Measurements from ENCODE around the gene HSBP1. TPM values are rescaled to one million over a fixed set of nuclear protein-coding genes. Genes with fewer than 3 reads are reported as not detected.

The HSBP1 gene
- 109 and 117 TPM in 2 replicates for total RNA-seq

DNA sequence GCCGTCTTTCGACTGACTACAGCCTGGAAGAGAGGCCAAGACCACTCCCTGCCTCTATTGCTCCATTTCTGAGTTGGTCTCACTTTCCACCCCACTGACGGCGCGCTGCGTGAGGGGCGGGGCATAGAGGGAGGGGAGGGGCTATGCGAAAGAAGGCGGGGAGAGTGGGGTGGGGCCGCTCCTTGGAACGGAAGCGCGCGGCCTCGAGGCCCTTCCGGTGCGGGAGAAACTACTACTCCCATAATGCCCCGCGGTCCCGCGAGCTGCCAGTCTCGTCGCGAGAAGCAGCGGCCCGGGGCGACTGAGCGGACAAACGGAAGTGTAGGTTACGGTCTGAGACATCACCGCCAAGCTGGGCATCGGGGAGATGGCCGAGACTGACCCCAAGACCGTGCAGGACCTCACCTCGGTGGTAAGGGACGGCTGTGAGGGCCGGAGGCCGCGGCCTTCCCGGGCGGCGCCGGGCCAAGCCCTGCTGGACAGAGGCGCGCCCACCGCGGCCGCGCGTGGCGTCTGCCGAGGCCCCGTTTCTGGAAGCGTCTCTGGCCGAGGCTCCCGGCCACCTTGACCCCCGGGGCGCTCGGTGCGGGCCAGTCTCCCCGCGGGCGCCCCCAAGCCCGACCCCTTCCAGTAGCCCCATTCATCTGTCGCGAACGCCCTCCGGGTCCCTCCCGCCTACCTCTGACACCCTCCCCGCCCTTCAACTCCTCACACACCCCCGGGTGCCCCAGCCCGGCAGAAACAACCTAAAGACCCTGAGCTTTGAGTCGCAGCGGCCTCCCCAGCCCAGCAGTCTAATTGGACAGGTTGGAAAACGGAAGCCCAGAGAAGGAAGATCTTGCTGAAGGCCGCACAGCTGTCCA lies at the start of gene HSBP1:
Gene HSBP1 (plus strand): TSS at position 269 of the 863 bp plus-strand sequence. CDS start 99 bp downstream, at position 368.
- intact Hi-C loops (cut with micrococcal nuclease), result loop anchor here (1.0 to 5.0 kb wide), 2 partner anchors 91 to 794 kb away; partner anchors contain the start of gene MLYCD
- peak within 1 kb of the TSS; percentile 99 for H3K4me3 Mint-ChIP-seq (ENCODE audit: low read depth)

DNA sequence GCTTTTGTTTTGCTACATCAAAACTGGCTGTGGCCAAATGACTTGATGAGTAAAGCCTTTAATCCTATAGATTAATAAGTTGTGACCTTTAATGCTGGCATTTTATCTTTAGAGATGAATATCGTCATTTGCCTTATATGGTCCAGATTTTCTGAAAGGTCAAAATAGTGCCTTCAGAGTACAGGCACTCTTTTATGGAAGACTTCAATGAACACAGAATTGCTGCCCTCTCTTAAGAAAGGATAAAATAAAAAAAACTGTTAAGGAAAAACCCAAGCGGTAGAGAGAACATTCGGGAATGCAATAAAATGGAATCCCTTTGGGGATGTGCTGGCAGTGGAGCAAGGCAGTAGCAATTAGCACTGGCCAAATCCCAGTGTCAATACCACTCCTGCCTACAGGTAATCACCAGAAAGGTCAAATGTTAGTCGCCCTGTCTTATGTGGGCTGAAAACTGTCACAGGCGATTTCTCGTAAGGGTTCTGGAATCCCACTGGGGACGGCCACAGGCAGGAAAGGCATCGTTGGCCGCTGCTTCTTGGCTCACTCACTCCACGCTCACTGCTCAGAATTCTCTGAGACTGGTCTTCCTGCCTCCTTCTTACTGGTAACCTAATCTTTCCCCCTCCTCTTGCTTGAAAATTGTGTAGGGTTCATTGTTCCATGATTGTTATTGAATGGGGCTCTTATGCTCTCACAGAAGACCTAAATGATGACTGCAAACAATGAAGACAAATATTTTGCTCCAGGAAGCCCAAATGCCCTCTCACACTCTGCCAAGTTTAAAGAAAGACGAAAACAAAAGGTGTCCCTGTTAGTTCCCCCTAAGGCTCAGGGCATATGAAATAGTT lies 45.4 kb upstream of the HSBP1 start:
- Mint-ChIP-seq H3K4me1 (ENCODE audit: low read depth) (no peaks in the 10 kb centered on the region), H3K27me3 (ENCODE audit: low read depth) (no peaks in the 10 kb centered on the region), H3K4me3 (ENCODE audit: low read depth) (no peak overlapping the region), H3K36me3 (ENCODE audit: low read depth) (no peaks in the 10 kb centered on the region), H3K27ac (no peak overlapping the region), H3K9me3 (peaks cover 6% of the 10 kb centered on the region)
- no peak for DNase-seq (ENCODE audit: low spot score)
- intact Hi-C loops (cut with micrococcal nuclease), result no loop called here

More for the DNA sequence above, at the start of gene HSBP1:
- peaks cover 36% of the 10 kb centered on the region for H3K36me3 Mint-ChIP-seq (ENCODE audit: low read depth)
- peaks cover 26% of the 10 kb centered on the region for H3K4me1 Mint-ChIP-seq (ENCODE audit: low read depth)
- H3K27ac Mint-ChIP-seq, result peak within 1 kb of the TSS; percentile 94
- H3K9me3 Mint-ChIP-seq, result no peaks in the 10 kb centered on the region
- H3K27me3 Mint-ChIP-seq (ENCODE audit: low read depth), result peaks cover 6% of the 10 kb centered on the region
- peak; percentile 91 for DNase-seq (ENCODE audit: low spot score)

DNA sequence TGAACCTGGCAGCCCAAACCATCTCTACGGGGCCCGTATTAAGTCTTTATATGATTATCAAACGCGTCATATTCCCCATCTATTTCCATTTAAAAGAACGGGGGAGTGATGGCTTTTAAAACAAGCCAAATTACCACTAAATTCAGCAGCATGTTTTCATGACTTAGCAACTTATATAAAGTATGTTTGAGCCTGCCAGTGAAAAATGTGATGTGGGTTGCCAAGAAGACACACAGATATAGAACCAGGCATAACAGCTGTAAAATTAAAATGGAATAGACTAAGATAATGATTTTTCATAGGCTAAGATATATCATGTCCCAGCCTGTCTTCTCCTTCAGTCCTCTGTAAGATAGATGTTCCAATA lies 44.8 kb upstream of the HSBP1 start:
- no peak overlapping the region for H3K4me3 Mint-ChIP-seq (ENCODE audit: low read depth)
- no peak overlapping the region for H3K27ac Mint-ChIP-seq

DNA sequence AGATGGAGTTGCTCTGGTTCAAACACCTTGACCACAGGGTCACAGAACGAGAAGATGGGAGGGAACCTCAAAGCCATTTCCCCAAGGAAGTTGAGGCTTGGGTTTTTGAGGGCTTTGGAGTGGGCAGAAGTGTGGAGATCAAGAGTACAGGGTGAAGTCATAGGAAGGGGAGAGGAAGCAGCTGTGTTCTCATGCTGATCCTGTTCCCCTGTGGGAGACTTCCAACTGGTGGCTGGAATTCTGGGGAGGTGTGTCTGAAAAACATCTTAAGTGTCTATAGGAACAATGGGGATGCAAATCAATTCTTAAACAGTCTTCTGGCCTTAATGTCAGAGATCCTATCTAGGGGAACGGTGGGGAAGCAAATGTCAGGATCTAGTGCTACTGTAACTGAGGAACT lies 38.8 kb upstream of the HSBP1 start:
- Mint-ChIP-seq H3K4me1 (ENCODE audit: low read depth) (peaks cover 6% of the 10 kb centered on the region), H3K4me3 (ENCODE audit: low read depth) (no peak overlapping the region), H3K27ac (no peak overlapping the region), H3K36me3 (ENCODE audit: low read depth) (no peaks in the 10 kb centered on the region), H3K9me3 (no peaks in the 10 kb centered on the region), H3K27me3 (ENCODE audit: low read depth) (no peaks in the 10 kb centered on the region)
- intact Hi-C loops (cut with micrococcal nuclease), result no loop called here
- DNase-seq (ENCODE audit: low spot score), result no peak

More for the DNA sequence above, 44.8 kb upstream of the HSBP1 start:
- intact Hi-C loops (cut with micrococcal nuclease), result no loop called here
- Mint-ChIP-seq H3K4me1 (ENCODE audit: low read depth) (no peaks in the 10 kb centered on the region), H3K36me3 (ENCODE audit: low read depth) (no peaks in the 10 kb centered on the region), H3K27me3 (ENCODE audit: low read depth) (no peaks in the 10 kb centered on the region), H3K9me3 (peaks cover 6% of the 10 kb centered on the region)
- no peak for DNase-seq (ENCODE audit: low spot score)

DNA sequence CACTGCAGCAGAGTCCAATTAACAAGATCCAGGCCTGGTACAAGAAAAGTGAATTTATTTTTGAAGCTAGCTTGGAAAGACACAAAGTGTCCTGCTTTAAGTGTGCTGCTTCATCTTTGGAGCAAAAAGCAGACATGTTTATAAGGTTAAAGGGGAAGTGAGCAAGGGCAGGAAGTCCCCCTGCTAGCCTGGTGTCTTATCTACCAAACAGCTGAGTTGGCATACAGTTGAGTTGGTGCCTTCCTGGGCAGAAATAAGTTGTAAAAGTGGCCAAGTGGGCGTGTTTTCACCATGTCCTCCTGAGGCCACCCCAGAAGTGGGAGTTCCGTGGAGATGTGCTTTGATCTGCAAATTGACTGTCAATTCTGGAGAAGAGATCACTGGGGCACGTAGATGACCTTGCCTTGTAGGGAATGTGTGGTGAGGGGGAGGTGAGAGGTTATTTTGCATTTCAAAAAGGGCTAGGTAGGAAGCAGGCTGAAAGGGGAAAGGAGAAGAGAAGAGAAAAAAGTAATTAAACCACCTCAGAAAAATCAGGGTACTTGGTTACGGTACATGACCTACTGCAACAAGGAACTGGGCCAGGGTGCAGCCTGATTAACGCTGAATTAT lies 38.3 kb upstream of the HSBP1 start:
- no peak overlapping the region for H3K27ac Mint-ChIP-seq
- H3K9me3 Mint-ChIP-seq, result no peaks in the 10 kb centered on the region
- DNase-seq (ENCODE audit: low spot score), result no peak
- H3K4me3 Mint-ChIP-seq (ENCODE audit: low read depth), result no peak overlapping the region
- H3K36me3 Mint-ChIP-seq (ENCODE audit: low read depth), result no peaks in the 10 kb centered on the region
- intact Hi-C loops (cut with micrococcal nuclease), result no loop called here
- H3K27me3 Mint-ChIP-seq (ENCODE audit: low read depth), result no peaks in the 10 kb centered on the region
- peaks cover 6% of the 10 kb centered on the region for H3K4me1 Mint-ChIP-seq (ENCODE audit: low read depth)

DNA sequence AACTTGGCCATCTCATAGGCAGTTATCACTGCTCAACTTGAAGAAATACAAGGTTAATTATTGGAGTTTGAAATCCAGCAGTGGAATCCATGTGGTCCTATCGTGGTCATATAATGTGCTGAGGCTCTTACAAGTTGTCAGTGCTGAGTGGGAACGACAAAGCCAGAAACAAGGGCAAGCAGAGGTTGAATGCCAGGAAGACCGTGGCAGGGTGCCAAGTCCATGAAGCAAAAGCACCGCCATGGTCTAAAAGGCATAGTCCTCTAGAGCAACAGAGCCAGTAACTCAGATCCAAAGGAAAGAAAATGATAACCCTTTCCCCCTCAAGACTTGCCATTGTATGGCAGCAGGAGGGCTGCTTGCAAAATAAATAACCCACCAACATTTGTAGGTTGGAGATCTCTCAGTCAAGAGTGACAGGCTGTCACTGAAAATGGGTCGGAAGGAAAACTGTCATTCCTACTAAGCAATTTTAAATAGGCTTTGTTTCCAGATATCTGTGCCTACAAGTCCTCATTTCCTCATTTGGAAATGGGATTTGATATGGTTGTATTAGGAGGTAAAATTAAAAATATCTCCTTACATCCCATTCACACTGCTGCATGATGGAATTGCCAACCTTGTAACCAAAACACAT lies 36.4 kb upstream of the HSBP1 start:
- intact Hi-C loops (cut with micrococcal nuclease), result no loop called here
- no peak for DNase-seq (ENCODE audit: low spot score)
- Mint-ChIP-seq H3K9me3 (no peaks in the 10 kb centered on the region), H3K27me3 (ENCODE audit: low read depth) (no peaks in the 10 kb centered on the region), H3K4me3 (ENCODE audit: low read depth) (no peak overlapping the region), H3K36me3 (ENCODE audit: low read depth) (no peaks in the 10 kb centered on the region), H3K27ac (no peak overlapping the region), H3K4me1 (ENCODE audit: low read depth) (peaks cover 6% of the 10 kb centered on the region)

DNA sequence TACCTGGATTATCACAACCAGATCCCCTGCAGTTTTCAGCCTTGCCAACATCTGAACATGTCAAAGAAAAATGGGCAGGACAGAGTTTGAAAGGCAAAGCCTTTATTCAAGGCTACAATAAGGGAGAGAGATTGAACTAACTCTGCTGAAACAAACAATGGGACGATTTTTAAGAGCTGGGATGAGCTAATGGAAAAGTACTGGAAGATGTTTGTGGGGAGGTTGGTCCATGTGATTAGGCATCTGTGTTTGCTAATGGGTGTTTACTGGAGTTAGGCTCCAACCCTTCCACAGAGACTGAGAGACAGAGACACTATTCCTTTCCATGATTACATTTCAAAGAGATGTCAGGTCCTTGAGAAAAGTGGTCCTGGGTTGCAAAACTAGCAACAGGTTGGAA lies 35.0 kb upstream of the HSBP1 start:
- H3K4me3 Mint-ChIP-seq (ENCODE audit: low read depth), result no peak overlapping the region
- no peak overlapping the region for H3K27ac Mint-ChIP-seq
- no peaks in the 10 kb centered on the region for H3K36me3 Mint-ChIP-seq (ENCODE audit: low read depth)
- H3K9me3 Mint-ChIP-seq, result no peaks in the 10 kb centered on the region
- H3K27me3 Mint-ChIP-seq (ENCODE audit: low read depth), result no peaks in the 10 kb centered on the region
- peaks cover 6% of the 10 kb centered on the region for H3K4me1 Mint-ChIP-seq (ENCODE audit: low read depth)
- intact Hi-C loops (cut with micrococcal nuclease), result no loop called here
- DNase-seq (ENCODE audit: low spot score), result no peak

DNA sequence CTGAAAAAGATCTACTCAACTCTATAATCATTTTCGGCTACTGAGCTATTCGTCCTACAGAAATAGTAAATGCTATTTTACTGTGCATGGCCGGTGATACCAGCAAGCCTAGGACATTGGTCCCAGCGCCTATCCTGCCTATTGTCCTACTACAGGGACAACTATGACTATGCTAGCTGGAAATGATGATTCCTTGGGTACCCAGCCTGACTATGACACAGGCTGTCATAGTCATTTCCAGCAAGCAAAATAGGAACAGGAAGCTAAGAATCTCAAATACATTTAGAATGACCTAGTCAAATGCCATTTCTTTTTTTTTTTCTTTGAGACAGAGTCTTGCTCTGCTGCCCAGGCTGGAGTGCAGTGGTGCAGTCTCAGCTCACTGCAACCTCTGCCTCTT lies 33.7 kb upstream of the HSBP1 start:
- Mint-ChIP-seq H3K27me3 (ENCODE audit: low read depth) (no peaks in the 10 kb centered on the region), H3K9me3 (no peaks in the 10 kb centered on the region), H3K27ac (no peak overlapping the region), H3K4me3 (ENCODE audit: low read depth) (no peak overlapping the region), H3K36me3 (ENCODE audit: low read depth) (no peaks in the 10 kb centered on the region), H3K4me1 (ENCODE audit: low read depth) (peaks cover 6% of the 10 kb centered on the region)
- DNase-seq (ENCODE audit: low spot score), result no peak
- intact Hi-C loops (cut with micrococcal nuclease), result no loop called here

DNA sequence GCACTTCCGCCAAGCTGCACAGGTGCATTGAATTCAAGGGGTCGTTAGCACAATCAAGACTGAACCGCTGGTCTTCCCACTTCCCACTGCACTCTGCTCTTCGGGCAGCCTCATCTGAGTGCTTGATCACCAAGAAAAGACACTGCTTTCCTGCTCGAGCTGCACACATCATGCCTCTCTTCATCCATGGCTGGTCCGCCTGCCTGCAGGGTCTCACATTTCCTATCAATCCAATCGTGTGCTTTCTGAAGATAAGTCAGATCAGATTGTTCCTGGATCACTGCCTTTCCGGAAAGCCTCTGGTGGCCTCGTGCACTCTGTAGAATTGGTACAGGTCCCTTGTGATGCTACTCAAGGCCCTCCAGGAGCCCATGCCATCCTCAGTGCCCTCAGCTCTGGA lies 30.8 kb upstream of the HSBP1 start:
- intact Hi-C loops (cut with micrococcal nuclease), result no loop called here
- Mint-ChIP-seq H3K4me1 (ENCODE audit: low read depth) (no peaks in the 10 kb centered on the region), H3K4me3 (ENCODE audit: low read depth) (no peak overlapping the region), H3K27me3 (ENCODE audit: low read depth) (peaks cover 7% of the 10 kb centered on the region), H3K9me3 (no peaks in the 10 kb centered on the region), H3K36me3 (ENCODE audit: low read depth) (no peaks in the 10 kb centered on the region), H3K27ac (no peak overlapping the region)
- DNase-seq (ENCODE audit: low spot score), result no peak

DNA sequence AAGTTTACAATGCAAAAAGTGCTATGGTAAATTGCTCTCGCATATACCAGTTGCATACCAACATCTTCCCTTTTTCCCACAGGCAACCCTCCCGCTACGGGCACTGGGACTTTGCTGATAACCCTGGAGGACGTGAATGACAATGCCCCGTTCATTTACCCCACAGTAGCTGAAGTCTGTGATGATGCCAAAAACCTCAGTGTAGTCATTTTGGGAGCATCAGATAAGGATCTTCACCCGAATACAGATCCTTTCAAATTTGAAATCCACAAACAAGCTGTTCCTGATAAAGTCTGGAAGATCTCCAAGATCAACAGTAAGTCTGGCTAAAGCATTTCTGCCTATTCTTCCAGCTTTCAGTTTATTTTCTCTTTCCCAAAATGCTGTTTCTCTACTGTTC lies 27.9 kb upstream of the HSBP1 start:
- Mint-ChIP-seq H3K4me3 (ENCODE audit: low read depth) (no peak overlapping the region), H3K4me1 (ENCODE audit: low read depth) (no peaks in the 10 kb centered on the region), H3K27me3 (ENCODE audit: low read depth) (peaks cover 7% of the 10 kb centered on the region), H3K36me3 (ENCODE audit: low read depth) (no peaks in the 10 kb centered on the region), H3K27ac (no peak overlapping the region), H3K9me3 (no peaks in the 10 kb centered on the region)
- intact Hi-C loops (cut with micrococcal nuclease), result no loop called here
- DNase-seq (ENCODE audit: low spot score), result no peak

DNA sequence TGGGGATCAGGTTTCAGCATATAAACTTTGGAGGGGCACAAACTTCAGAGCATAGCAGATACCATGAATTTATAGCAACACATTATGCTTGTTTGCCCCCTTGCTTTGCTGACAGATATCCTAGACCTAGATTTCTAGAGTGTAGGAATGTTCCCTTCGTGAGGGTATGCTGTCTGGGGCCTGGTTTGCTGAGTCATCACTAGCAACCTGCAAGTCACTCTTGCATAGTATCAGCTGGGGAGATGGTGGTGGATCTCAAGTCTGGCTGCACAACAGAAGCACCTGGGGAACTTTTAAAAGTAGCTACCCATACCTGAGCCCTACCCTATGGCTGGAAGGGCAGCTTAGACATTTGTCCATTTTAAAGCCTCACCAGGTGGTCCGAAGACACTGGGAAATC lies 22.3 kb upstream of the HSBP1 start:
- no peak for DNase-seq (ENCODE audit: low spot score)
- H3K9me3 Mint-ChIP-seq, result no peaks in the 10 kb centered on the region
- no peak overlapping the region for H3K4me3 Mint-ChIP-seq (ENCODE audit: low read depth)
- H3K27me3 Mint-ChIP-seq (ENCODE audit: low read depth), result peaks cover 8% of the 10 kb centered on the region
- intact Hi-C loops (cut with micrococcal nuclease), result no loop called here
- no peaks in the 10 kb centered on the region for H3K36me3 Mint-ChIP-seq (ENCODE audit: low read depth)
- no peaks in the 10 kb centered on the region for H3K4me1 Mint-ChIP-seq (ENCODE audit: low read depth)
- H3K27ac Mint-ChIP-seq, result no peak overlapping the region

DNA sequence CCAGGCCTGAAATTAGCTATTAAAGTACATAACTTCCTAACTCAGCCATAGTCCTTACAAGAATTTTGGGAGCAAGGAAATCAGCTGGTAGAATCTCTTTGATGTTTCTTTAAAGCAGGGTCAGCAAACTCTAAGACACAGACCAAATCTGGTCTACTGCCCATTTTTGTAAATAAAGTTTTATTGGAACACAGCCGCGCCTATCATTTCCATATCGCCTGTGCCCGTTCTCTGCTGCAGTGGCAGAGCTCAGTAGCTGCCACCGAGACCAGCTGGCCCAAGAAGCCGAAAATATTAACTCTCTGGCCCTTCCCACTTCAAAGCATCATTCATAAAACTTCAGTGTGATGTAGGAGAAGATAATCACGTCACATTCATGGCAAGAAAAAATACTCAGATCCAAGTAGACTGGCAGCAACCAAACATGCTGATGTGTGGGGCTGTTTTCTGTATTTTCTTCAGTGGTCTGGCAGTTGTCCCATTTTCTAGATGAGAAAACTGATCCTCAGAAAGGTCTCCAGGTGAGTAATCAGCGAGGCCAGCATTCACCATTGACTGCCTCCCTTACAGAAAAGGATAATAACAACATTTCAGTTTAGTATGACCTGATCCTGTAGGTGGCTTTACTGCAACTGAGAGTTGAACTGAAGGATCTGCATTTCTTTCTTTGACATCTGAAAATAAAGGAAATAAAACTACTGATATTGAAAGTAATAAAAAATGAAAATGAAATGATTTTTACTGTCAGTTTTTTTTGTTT lies 18.0 kb upstream of the HSBP1 start:
- peaks cover 2% of the 10 kb centered on the region for H3K27me3 Mint-ChIP-seq (ENCODE audit: low read depth)
- DNase-seq (ENCODE audit: low spot score), result no peak
- no peak overlapping the region for H3K4me3 Mint-ChIP-seq (ENCODE audit: low read depth)
- peaks cover 8% of the 10 kb centered on the region for H3K4me1 Mint-ChIP-seq (ENCODE audit: low read depth)
- intact Hi-C loops (cut with micrococcal nuclease), result no loop called here
- no peaks in the 10 kb centered on the region for H3K9me3 Mint-ChIP-seq
- no peaks in the 10 kb centered on the region for H3K36me3 Mint-ChIP-seq (ENCODE audit: low read depth)
- H3K27ac Mint-ChIP-seq, result no peak overlapping the region

Measured in activated T-helper 2 cell treated with anti-CD3 and anti-CD28 coated beads, Interferon-gamma antibody, Interleukin-2, Interleukin-4, amounts not matched to agents 10 μg/mL and 5 μg/mL and 100 μg/mL, durations not matched to agents 14 hours and 24 hours and 36 hours (primary cell).